SK-N-SH (cell line): Measurements from ENCODE around the gene WDR64. TPM values are rescaled to one million over a fixed set of nuclear protein-coding genes. Genes with fewer than 3 reads are reported as not detected.

Source experiments
- CTCF ChIA-PET: fragments of 300-600, 350-600 bp; formaldehyde crosslinking; extraction: SDS; loops from one replicate; lab custom pipeline; 2021; lab: Yijun Ruan, JAX
- POLR2A ChIA-PET: fragments of 350-600 bp; sonication (Branson Sonifier 250); formaldehyde crosslinking; extraction: SDS; loops from one replicate; lab custom pipeline; 2020; ENCODE audit warnings: antibody characterized with exemption, inconsistent platforms; lab: Yijun Ruan, JAX
- DNase-seq: peaks from one replicate; pipeline ENCODE4 v3.0.0; 2012
- H2AFZ ChIP-seq: fragments of 200-600 bp; sonication (generic); 2 replicates; pipeline ENCODE4 v1.8.1; 2016; ENCODE audit warnings: antibody characterized with exemption, mild to moderate bottlenecking, low read depth
- H3F3A ChIP-seq: fragments of 200-600 bp; sonication (generic); replicated peaks from 2 replicates; pipeline ENCODE3; 2016; ENCODE audit warnings: antibody characterized with exemption, mild to moderate bottlenecking; ENCODE audit not compliant: insufficient read depth
- H3K27ac ChIP-seq, 2 experiments: fragments of 200-500 bp in 1 of 2; fragments of 200-600 bp in 1 of 2; sonication (Bioruptor generic) in 1 of 2; sonication (generic), shearing (Covaris generic) in 1 of 2; 2 replicates each; pipeline versions ENCODE4 v1.5.1 to v1.6.1; 2014 to 2016; ENCODE audit warnings: low read depth in 2 of 2, inconsistent platforms in 1 of 2, low read length in 1 of 2, mild to moderate bottlenecking in 1 of 2, mixed read lengths in 1 of 2
- H3K27me3 ChIP-seq: fragments of 200-600 bp; sonication (generic), shearing (Covaris generic); 2 replicates; pipeline ENCODE4 v1.6.1; 2016; ENCODE audit warnings: mixed run types; ENCODE audit not compliant: insufficient read depth
- H3K36me3 ChIP-seq, 2 experiments: fragments of 200-500 bp in 1 of 2; fragments of 200-600 bp in 1 of 2; sonication (Bioruptor generic) in 1 of 2; sonication (generic) in 1 of 2; replicated peaks in 1 of 2; 2 replicates each; pipeline versions ENCODE3 to v1.5.1; 2014 to 2016; ENCODE audit warnings: low read length in 1 of 2, mild to moderate bottlenecking in 1 of 2; ENCODE audit not compliant: insufficient read depth in 2 of 2, control insufficient read depth in 1 of 2
- H3K4me1 ChIP-seq, 2 experiments: fragments of 200-500 bp in 1 of 2; fragments of 200-600 bp in 1 of 2; sonication (Bioruptor generic) in 1 of 2; sonication (generic), shearing (Covaris generic) in 1 of 2; 2 replicates each; pipeline versions ENCODE4 v1.5.1 to v1.6.1; 2014 to 2016; ENCODE audit warnings: low read depth in 1 of 2, low read length in 1 of 2, mixed run types in 1 of 2; ENCODE audit not compliant: insufficient read depth in 2 of 2, control insufficient read depth in 1 of 2
- H3K4me2 ChIP-seq: fragments of 200-600 bp; sonication (generic), shearing (Covaris generic); 2 replicates; pipeline ENCODE4 v1.6.1; 2017; ENCODE audit warnings: mixed run types
- H3K4me3 ChIP-seq, 2 experiments: fragments of 200-500 bp in 1 of 2; fragments of 200-600 bp in 1 of 2; sonication (Bioruptor generic) in 1 of 2; sonication (generic), shearing (Covaris generic) in 1 of 2; 2 replicates each; pipeline versions ENCODE4 v1.5.1 to v1.8.1; 2014 to 2016; ENCODE audit warnings: low read depth in 2 of 2, inconsistent platforms in 1 of 2, low read length in 1 of 2, mild to moderate bottlenecking in 1 of 2, mixed read lengths in 1 of 2, moderate library complexity in 1 of 2
- H3K79me2 ChIP-seq: fragments of 200-600 bp; sonication (generic); 2 replicates; pipeline ENCODE4 v1.8.1; 2017; ENCODE audit warnings: mild to moderate bottlenecking; ENCODE audit not compliant: insufficient read depth
- H3K9ac ChIP-seq: fragments of 200-600 bp; sonication (generic); 2 replicates; pipeline ENCODE4 v1.6.1; 2017; ENCODE audit warnings: mixed run types
- H3K9me2 ChIP-seq: fragments of 200-600 bp; sonication (generic); 2 replicates; pipeline ENCODE4 v1.6.1; 2017; ENCODE audit warnings: mixed run types
- H3K9me3 ChIP-seq: fragments of 200-600 bp; sonication (generic); 2 replicates; pipeline ENCODE4 v1.6.1; 2017; ENCODE audit warnings: mixed run types, mild to moderate bottlenecking, moderate library complexity
- H4K20me1 ChIP-seq: fragments of 200-600 bp; sonication (generic); 2 replicates; pipeline ENCODE4 v1.6.1; 2017; ENCODE audit warnings: mild to moderate bottlenecking, mixed run types; ENCODE audit not compliant: insufficient read depth
- CHD2 ChIP-seq: fragments of 150-350 bp; IDR thresholded peaks from 2 replicates; pipeline ENCODE4 v1.6.1; 2018; ENCODE audit warnings: low read length; ENCODE audit not compliant: partially characterized antibody
- FOSL2 ChIP-seq: IDR thresholded peaks from 2 replicates; pipeline ENCODE4 v1.4.0; 2012; ENCODE audit warnings: low read depth, mild to moderate bottlenecking, moderate library complexity, borderline replicate concordance
- FOXJ3 ChIP-seq: sonication (generic); formaldehyde crosslinking; IDR thresholded peaks from 2 replicates; pipeline ENCODE4 v1.5.1; 2020; ENCODE audit warnings: mild to moderate bottlenecking, missing genetic modification reagents
- FOXM1 ChIP-seq: IDR thresholded peaks from 2 replicates; pipeline ENCODE4 v1.4.0; 2012; ENCODE audit warnings: low read depth, mild to moderate bottlenecking
- GABPA ChIP-seq: IDR thresholded peaks from 2 replicates; pipeline ENCODE4 v1.4.0; 2012; ENCODE audit warnings: low read depth, mild to moderate bottlenecking
- MXI1 ChIP-seq: IDR thresholded peaks from 2 replicates; pipeline ENCODE4 v1.6.1; 2012; ENCODE audit warnings: mild to moderate bottlenecking, low read depth, low read length, improper control_type of control experiment
- RCOR1 ChIP-seq: fragments of 150-350 bp; IDR thresholded peaks from 2 replicates; pipeline ENCODE4 v1.6.1; 2017; ENCODE audit warnings: antibody characterized with exemption, low read length
- RFX5 ChIP-seq: IDR thresholded peaks from 2 replicates; pipeline ENCODE4 v1.6.1; 2012; ENCODE audit warnings: mild to moderate bottlenecking, improper control_type of control experiment, low read length
- SMC3 ChIP-seq: IDR thresholded peaks from 2 replicates; pipeline ENCODE4 v1.6.1; 2012; ENCODE audit warnings: low read depth, low read length, improper control_type of control experiment
- TEAD4 ChIP-seq: IDR thresholded peaks from 2 replicates; pipeline ENCODE4 v1.4.0; 2012; ENCODE audit warnings: mild to moderate bottlenecking, borderline replicate concordance; ENCODE audit not compliant: insufficient read depth
- YY1 ChIP-seq: IDR thresholded peaks from 2 replicates; pipeline ENCODE4 v1.4.0; 2012; ENCODE audit warnings: low read depth, mild to moderate bottlenecking
- WGBS: methylation state at CpG from one replicate; pipeline ENCODE4 v1.1.6; 2017; ENCODE audit warnings: low lambda C conversion rate; 5-methylcytosine and 5-hydroxymethylcytosine counted together
- polyA plus RNA-seq, 3 experiments: library from polyadenylated mRNA; depleted of rRNA; stranded (reverse); fragments of >200 nt; gene quantifications; 2 replicates each; pipeline ENCODE4 v1.2.3, GENCODE V29; 2012
- TF ChIP-seq, protein P1 (sequence below): fragments of 150-350 bp; IDR thresholded peaks from 2 replicates; pipeline ENCODE4 v1.6.1; 2016; ENCODE audit warnings: mild to moderate bottlenecking, low read depth, low read length
- TF ChIP-seq, protein P2 (sequence below): IDR thresholded peaks from 2 replicates; pipeline ENCODE4 v1.4.0; 2012; ENCODE audit warnings: low read depth, borderline replicate concordance
- TF ChIP-seq, protein P3 (sequence below): IDR thresholded peaks from 2 replicates; pipeline ENCODE4; 2012
- TF ChIP-seq, protein P4 (sequence below): fragments of 150-350 bp; IDR thresholded peaks from 2 replicates; pipeline ENCODE4 v1.6.1; 2017; ENCODE audit warnings: antibody characterized with exemption, low read length, low read depth, borderline replicate concordance

The WDR64 gene
- polyA plus RNA-seq, 1 of the 3 experiments (the other 2 are of a cell fraction), result not detected

DNA sequence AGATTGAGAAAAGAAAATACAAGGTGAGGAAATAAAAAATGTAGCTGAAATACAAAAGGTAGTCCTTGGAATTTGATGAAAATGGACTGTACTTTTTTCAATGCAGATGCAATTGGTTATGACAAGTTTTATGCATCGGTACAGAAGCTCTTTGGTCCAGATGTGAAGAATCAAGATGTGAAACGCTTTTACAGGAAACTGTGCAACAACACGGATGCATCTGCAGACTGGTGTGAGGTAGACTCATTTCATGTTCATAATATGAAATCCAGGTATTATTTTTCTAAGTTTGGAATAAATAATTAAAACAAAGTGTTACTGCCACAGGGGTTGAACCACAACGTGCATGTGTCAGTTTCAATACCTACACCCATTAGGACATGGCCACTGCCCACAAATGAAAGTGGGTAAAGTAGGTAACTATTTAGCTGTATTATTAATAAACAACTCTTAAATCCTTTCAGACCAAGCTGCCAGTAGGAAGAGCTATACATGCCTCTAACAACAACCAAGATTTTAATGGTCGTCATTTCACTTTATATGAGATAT lies 8.4 kb downstream of the WDR64 start:
- Histone ChIP-seq H3K4me3 (no peak overlapping the region), H3K9ac (no peak overlapping the region), H3K79me2 (no peaks in the 10 kb centered on the region), H3K4me2 (no peak overlapping the region), H3K9me3 (no peaks in the 10 kb centered on the region), H3K36me3 (no peaks in the 10 kb centered on the region), H2AFZ (no peak overlapping the region), H3K27me3 (no peaks in the 10 kb centered on the region), H3K27ac (no peak overlapping the region), H3K4me1 (no peaks in the 10 kb centered on the region), H3F3A (no peaks in the 10 kb centered on the region), H3K9me2 (no peaks in the 10 kb centered on the region), H4K20me1 (no peaks in the 10 kb centered on the region)
- DNase-seq, result no peak
- TF ChIP-seq RCOR1, result no peak
- no peak for TF ChIP-seq MXI1
- TF ChIP-seq RFX5, result no peak
- TF ChIP-seq, protein P1, sequence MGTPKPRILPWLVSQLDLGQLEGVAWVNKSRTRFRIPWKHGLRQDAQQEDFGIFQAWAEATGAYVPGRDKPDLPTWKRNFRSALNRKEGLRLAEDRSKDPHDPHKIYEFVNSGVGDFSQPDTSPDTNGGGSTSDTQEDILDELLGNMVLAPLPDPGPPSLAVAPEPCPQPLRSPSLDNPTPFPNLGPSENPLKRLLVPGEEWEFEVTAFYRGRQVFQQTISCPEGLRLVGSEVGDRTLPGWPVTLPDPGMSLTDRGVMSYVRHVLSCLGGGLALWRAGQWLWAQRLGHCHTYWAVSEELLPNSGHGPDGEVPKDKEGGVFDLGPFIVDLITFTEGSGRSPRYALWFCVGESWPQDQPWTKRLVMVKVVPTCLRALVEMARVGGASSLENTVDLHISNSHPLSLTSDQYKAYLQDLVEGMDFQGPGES, result no peak
- POLR2A ChIA-PET, result no interaction called here
- 35% methylated on average over 5 of the region's 5 CpGs for WGBS
- CTCF ChIA-PET, result no interaction called here

DNA sequence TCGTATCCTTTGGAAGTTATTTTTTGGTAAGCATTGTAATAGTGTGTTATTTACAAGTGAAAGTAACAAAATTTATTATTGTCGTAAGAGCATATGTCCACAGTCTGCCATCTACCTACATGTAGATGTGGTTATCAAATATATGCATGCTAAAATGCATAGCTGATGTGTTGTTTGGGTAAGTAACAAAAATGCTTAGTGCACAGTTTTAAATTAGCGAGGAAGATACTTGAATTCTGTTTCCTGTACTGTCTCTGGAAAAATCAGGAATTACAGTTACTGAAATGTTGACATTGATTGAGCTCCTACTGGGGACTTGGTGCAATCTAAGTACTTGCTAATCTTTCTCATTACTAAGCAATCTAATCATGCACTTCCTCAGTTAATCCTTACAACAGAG lies 14.3 kb downstream of the WDR64 start:
- no peak overlapping the region for H3K9ac ChIP-seq
- TF ChIP-seq GABPA (no peak), FOSL2 (no peak), TEAD4 (no peak), YY1 (no peak), CHD2 (no peak), SMC3 (no peak), FOXM1 (no peak), FOXJ3 (CRISPR knock-in tag) (no peak), RCOR1 (no peak)
- TF ChIP-seq, protein P2, sequence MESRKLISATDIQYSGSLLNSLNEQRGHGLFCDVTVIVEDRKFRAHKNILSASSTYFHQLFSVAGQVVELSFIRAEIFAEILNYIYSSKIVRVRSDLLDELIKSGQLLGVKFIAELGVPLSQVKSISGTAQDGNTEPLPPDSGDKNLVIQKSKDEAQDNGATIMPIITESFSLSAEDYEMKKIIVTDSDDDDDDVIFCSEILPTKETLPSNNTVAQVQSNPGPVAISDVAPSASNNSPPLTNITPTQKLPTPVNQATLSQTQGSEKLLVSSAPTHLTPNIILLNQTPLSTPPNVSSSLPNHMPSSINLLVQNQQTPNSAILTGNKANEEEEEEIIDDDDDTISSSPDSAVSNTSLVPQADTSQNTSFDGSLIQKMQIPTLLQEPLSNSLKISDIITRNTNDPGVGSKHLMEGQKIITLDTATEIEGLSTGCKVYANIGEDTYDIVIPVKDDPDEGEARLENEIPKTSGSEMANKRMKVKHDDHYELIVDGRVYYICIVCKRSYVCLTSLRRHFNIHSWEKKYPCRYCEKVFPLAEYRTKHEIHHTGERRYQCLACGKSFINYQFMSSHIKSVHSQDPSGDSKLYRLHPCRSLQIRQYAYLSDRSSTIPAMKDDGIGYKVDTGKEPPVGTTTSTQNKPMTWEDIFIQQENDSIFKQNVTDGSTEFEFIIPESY, result no peak
- TF ChIP-seq, protein P3, sequence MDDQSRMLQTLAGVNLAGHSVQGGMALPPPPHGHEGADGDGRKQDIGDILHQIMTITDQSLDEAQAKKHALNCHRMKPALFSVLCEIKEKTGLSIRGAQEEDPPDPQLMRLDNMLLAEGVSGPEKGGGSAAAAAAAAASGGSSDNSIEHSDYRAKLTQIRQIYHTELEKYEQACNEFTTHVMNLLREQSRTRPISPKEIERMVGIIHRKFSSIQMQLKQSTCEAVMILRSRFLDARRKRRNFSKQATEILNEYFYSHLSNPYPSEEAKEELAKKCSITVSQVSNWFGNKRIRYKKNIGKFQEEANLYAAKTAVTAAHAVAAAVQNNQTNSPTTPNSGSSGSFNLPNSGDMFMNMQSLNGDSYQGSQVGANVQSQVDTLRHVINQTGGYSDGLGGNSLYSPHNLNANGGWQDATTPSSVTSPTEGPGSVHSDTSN, result no peak
- TF ChIP-seq, protein P4, sequence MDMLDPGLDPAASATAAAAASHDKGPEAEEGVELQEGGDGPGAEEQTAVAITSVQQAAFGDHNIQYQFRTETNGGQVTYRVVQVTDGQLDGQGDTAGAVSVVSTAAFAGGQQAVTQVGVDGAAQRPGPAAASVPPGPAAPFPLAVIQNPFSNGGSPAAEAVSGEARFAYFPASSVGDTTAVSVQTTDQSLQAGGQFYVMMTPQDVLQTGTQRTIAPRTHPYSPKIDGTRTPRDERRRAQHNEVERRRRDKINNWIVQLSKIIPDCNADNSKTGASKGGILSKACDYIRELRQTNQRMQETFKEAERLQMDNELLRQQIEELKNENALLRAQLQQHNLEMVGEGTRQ, result no peak
- TF ChIP-seq, all 33 proteins: peak for 0
- Histone ChIP-seq H3K27ac (no peak overlapping the region), H3K79me2 (no peaks in the 10 kb centered on the region), H3K4me1 (no peaks in the 10 kb centered on the region), H3F3A (no peaks in the 10 kb centered on the region), H3K27me3 (no peaks in the 10 kb centered on the region), H3K4me2 (no peak overlapping the region), H4K20me1 (no peaks in the 10 kb centered on the region), H3K36me3 (no peaks in the 10 kb centered on the region), H3K9me2 (0 out of 2 replicates have a peak, but pooled peaks cover 3% of the 10 kb centered on the region), H2AFZ (no peak overlapping the region), H3K9me3 (no peaks in the 10 kb centered on the region), H3K4me3 (no peak overlapping the region)
- ChIA-PET POLR2A (no interaction called here), CTCF (interaction anchor here (0.7 kb wide), 1 partner anchor 41 kb away, joined by 3 read pairs; no protein-coding TSS in a partner anchor)
- no peak for DNase-seq
- whole genome bisulfite sequencing, result 57% methylated on average over 3 of the region's 3 CpGs
